GM18526 (cell line): ENCODE measurements around the gene PTPN3.

Experiments used
- POLR2A ChIP-seq: IDR thresholded peaks from 3 replicates; pipeline ENCODE4 v1.6.1; 2011; ENCODE audit not compliant: insufficient read length; ENCODE audit errors: extremely low read depth

PTPN3 gene

DNA sequence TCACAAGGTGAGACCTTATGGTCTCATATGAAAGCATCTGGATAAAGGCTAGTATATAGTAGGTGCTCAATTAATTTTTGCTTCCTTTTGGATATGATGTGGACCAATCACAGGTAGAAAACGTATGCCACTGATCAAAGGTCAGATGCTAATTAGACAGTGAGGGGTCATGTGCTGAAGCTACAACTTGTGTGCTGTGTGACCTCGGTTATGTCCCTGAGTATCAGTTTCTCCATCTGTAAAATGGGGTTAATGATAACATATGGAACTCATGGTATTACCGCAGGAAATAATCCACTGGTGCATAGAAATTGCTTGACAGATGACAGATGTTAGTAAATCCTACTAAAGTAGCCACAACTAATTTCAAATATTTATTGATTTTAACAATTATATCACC, 62.0 kb downstream of the PTPN3 start:
- no peak for TF ChIP-seq POLR2A

DNA sequence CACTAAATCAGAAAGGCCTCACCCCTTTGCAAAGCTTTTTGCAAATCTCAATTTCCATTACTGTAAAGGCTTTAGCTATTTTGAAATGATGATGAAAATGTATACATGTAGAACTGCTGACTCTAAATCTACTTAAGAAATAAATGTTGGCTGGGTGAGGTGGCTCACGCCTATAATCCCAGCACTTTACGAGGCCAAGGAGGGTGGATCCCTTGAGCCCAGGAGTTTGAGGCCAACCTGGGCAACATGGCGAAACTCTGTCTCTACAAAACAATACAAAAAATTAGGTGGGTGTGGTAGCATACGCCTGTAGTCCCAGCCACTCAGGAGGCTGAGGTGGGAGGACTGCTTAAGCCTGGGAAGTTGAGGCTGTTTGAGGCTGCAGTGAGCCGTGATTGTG, 64.6 kb downstream of the PTPN3 start:
- no peak for TF ChIP-seq POLR2A

DNA sequence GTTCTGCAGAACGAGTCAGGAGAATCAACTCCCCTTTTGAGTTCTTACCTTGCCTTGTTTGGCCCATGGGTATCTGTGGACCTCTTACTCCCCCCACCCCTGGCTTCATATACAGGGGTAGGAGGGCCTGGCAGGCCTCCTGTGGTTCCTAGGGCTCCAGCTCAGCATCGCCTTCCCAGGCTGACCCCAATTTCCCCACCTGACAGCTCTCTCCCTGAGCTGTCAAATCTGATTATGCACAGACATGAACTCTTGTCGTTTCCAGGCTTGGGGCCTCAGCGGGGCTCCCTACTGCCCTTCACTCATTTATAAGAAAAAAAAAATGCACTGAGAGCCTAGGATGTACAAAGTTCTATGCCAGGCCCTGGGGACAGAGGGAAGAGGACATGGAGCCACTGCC, 67.9 kb downstream of the PTPN3 start:
- no peak for TF ChIP-seq POLR2A

DNA sequence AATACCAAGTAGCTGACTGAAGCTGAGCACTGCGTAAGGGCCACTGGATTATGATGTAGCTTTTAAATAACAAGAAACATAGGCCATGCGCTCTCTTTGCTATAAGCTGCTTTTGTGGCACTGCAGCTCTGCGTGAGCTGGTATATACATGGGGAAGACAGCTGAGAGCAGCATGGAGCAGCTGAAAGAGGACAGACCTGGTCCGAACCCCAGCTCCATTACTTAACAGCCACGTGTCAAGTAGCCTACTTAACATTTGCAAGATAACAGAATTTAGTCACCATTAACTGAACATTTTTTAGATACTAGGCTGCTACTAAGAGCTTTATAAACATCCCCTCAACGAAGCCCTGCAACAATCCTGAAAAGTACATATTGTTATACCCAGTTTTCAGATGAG, 69.3 kb downstream of the PTPN3 start:
- TF ChIP-seq POLR2A, result no peak

DNA sequence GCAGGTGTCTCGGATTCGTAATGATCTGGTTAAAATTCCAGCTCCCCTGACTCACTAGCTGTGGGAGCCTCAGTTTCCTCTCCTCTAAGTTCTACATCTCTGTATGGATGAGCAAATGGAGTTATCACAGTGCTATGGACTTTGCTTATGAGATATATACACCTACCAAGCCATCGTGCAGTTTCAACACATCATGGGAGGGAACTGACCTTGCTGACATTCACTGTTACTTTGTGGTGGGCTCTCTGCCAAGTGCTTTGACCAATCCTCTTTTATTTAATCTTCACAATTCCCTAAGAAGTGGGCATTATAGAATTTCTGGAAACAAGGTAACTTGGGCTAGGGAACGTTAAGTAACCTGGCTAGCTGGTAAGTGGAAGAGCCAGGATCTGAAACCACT, 70.2 kb downstream of the PTPN3 start:
- TF ChIP-seq POLR2A, result no peak

DNA sequence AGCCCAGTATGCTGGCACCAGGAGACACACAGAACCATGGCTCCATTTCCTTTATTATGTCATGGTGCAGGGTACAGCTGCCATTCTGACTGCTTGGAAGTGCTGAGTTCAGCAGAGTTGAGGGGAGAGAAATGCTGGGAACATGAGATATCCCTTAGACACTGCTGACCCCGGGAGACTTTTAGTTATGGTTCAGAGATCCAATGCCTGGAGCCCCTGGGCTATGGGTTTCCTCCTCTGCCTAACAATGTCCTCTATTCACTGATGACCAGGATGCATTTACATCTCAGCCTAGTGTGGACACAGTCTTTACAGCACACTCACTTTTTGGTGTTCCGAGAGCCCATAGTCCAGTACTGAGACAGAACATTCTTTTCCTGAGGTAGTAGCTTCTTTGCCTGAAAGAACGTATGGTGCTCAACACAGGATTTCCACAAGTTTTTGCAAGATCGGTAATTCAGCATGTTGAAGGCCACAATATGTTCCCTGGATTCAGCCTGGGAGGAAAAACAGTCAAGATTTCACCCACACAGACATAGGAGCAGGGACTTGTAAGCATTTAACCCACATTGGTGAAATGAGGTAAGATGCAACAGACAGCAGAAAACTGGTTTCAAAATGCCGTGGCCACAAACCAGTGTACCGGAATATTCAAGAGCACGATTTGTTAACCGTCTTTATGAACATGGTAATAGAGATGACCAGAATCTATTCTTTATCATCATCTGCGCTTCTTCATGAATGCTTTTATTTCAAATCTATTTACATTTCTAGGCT, 71.3 kb downstream of the PTPN3 start:
- TF ChIP-seq POLR2A, result no peak

DNA sequence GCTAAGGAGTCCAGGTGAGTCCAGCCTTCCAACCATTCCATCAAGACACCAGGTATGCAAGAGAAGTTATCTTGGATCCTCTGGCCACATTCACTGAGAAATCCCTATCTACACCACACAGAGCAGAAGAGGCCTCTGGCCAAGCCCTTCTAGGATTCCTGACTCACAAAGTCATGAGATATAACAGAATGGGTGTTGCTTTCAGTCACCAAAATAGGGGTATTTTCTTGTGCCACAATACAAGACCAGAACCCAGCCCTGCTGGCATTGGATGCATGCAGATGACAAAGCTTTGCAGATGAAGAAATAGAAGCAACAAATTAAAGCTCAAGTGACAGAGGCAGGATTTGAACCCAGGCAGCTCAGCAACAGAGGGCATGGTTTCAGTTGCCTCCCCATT, 73.5 kb downstream of the PTPN3 start:
- TF ChIP-seq POLR2A, result no peak

DNA sequence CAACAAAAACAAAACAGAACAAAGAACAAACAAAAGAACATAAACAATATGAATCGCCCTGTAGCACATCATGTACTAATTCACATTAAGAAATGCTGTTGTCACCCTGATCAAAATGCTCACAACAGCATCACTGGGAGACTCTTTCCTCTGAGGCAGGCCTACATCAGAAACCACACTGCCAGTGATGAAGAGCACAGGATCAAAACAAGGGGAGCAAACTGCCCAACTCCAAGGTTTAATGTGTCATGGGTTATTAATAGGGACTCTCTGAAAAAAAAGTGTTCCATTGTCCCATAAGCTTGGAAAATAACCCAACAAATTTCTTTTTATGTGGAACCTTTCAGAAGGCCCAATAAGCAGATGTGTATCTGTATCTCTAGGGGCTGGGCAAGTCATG, 74.2 kb downstream of the PTPN3 start:
- no peak for TF ChIP-seq POLR2A

DNA sequence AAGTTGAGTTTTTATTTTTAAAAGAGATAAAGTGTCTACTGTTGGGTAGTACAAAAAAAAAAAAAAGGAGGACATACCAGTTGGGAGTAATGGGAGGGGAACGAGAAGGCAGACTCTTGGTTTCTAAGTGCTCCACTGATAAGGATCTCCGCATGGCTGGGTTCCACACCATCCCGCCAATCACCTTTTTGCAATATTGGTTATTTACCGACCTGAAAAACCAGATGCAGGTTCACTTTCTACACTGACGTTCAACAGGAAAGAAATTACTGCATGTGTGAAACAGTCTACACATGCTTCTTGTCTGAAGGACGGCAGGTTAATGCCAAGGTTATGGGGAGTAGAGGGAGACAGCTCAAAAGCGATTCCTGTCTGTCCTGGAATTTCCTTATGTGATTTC, 75.5 kb downstream of the PTPN3 start:
- TF ChIP-seq POLR2A, result no peak

DNA sequence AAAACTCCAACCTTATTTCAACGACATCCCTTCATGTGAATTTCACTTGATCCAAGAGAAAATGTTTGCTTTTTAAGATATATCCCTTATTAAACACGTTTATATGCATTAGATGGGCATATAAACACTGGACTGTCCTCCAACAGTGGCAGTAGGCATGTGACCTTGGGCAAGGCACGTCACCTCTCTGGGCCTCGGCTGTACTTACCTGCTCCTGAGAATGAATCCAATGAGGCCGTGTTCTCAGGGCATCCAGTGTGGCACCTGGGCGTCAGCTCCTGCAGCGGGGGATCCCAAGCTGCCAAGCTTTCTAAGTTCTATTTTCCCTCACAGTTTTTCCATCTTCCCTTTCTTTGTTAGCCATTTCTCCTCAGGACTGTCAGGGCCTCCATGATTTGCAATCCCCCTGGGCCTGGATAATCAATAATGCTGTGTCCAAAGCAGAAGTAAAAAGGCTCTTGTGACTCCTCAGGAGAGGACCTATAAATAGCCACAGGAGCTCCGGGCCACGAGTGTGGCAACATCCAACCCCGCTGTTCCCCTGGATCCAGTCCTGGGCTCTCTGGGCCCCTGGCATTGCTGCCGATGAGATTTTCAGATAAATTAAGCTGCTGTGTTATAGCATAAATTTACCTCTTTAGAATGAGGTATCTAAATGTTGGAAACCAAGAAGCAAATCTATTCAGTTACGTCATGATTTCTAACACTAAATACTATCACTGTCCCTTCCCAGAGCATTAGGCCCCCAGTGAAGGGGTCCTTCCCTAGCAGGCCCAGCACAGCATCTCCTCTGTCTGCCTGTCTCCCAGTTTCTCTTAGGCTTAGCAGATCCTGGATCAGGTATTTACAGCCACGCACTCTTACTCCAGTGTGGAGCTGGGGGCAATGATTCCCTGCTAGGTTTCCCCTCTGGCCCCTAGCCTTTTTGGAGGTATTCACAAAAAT, 76.8 kb downstream of the PTPN3 start:
- TF ChIP-seq POLR2A, result no peak

DNA sequence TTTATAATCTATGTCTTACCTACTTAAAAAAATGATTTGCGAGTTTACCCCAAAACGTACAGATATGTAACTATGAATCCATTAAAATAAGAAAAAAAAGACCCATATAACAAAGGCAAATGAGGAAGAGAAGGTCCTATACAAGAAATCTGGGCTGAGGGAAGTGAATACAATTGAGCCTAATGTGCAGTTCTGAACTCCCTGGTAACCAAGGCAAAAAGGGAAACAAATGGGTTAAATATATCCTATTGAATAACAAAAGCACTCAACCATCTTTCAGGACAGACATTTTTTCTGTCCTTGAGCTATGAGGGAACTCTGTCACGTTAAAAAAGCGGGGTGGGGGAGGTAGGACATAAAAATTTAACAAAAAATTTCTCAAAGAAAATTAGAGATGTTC, 78.6 kb downstream of the PTPN3 start:
- TF ChIP-seq POLR2A, result no peak

DNA sequence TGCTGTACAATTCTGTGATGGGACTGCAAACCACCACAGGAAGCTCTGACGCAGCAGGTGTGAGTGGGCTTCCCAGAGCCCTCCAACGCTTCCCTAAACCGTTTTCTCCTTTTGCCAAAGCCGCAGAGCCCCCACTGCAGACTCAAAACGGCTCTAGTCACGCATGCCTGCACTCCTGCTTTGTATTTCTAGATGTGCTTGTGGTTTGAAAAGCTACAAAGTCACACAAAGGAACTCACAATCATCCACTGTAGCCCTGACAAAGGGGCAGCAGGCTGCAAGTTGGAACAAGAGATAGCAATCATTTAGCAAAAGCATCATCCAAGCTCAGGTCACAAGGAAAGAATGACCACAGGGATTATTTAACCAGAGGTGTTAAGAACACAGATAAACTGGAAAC, 79.3 kb downstream of the PTPN3 start:
- TF ChIP-seq POLR2A, result no peak

DNA sequence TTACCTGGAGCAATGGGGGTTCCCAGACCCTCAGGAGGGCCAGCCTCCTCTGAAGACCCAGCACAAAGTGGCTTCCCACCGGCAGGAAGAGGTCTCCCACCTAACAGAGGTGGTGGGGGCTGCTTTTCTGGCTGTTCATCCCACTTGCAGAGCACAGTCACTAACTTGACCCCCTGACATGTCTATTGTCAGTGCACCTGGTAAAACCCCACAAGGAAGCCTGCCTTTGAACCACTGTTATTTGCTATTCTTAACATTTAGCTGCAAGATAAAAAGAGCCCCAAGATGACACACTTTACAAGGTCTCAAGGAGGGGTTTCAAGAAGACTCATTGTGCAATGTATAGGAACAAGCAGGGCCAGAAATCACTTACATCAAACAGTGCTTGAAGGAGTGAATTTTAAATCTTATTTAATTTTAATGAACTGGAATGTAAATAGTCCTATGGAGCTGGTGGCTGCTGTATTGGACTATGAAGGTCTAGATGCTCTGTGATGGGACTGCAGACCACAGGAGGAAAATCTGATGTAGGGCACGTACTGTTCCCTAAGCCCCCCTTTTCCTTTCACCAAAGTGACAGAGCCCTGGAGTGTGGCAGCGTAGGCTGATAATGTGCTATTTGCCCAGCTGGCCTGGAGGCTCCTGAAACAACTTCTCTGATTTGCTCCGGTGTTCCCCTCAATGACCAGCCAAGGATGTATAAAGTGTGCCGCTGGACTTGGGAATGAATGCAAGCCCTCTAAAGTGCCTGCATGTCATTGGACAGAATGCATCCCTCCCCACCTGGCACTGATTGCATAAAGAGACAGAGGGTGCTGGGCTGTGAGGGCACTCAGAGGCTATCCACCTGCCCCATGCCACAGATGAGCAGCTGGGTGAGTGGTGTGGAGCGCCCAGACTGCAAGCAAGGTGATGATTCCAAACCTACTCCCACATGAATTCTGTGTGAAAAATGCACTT, 80.2 kb downstream of the PTPN3 start:
- no peak for TF ChIP-seq POLR2A

DNA sequence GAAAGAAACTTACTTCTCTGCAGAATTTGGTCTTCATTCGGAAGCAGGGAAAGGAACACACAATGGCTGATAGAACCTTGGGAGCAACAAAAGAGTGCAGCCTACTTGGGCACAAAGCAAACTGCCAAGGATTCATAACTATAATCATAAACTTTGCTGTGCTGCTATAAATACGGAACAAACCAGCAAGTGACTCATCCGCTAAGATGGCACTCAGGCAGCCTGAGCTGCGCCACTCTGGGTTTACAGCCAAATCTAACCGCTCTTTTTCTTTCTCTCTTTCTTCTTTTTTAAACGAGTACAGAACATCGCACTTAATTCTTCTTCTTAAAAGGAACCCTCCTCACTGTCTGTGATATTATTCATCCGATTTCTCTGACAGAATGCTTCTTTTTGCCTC, 81.1 kb downstream of the PTPN3 start:
- no peak for TF ChIP-seq POLR2A

DNA sequence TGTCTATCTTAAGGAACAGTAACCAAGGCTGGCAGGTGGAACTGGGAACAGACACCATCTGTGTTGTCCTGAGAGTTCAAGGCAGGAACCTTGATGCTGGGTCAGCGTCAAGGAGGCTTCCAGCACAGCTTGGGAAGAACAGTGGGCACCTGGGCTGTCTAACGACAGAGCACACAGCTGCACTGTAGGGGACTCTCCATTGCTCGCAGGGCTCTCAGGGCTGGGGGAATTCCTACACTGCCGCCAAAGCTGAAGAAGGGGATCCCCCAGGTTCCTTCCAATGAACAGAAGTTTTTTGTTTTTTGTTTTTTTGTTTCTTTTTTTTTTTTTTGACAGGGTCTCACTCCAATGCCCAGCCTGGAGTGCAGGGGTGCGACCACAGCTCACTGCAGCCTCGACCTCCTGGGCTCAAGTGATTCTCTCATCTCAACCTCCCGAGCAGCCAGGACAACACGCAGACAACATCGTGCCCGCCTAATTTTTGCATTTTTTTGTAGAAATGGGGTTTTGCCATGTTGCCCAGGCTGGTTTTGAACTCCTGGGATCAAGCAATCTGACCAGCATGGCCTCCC, 81.9 kb downstream of the PTPN3 start:
- TF ChIP-seq POLR2A, result no peak

DNA sequence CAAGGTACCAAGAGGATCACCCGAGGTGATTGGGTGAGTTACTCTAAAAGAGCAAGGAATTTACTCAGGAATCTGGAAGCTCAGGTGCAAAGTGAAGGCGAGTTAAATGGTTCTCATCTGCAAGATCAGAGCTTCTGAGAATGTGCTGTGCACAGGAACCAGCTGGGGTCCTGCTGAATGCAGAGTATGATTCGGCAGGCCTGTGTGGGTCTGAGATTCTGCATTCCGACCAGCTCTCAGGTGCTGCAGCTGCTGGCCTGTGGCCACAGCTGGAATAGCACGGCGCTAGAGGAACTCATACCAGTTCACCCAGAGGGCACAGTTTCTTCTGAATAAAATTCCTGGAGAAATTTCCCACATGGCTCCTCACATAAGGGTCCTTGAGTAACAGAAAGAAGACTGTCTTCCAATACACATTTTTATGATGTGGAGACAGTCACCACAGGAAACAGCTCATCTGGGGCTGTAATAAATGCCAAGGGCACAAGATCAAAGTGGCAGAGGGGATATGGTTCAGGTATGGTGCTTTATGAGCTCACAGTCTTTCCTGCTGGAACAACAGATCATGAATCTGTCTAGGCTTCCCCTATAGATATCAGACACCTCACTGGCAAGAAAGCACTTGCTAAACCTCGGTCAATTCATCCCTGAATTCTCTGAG, 83.9 kb downstream of the PTPN3 start:
- no peak for TF ChIP-seq POLR2A
